Lower lobe of right lung (tissue), 2 donors: Measurements from ENCODE around the gene WSCD2. TPM values are rescaled to one million over a fixed set of nuclear protein-coding genes. Genes with fewer than 3 reads are reported as not detected.

ENCODE experiments used
- ATAC-seq, 2 donors: fragments of 200-7000 bp; cut with Tn5 transposase; one replicate each; pipeline ENCODE4 v1.9.1; 2020 to 2022; ENCODE audit warnings: mild to moderate bottlenecking in 2 of 2, moderate library complexity in 2 of 2
- DNase-seq: peaks from one replicate; pipeline ENCODE4 v3.0.0-alpha.2; 2020
- H3K27ac ChIP-seq: fragments of 200-600 bp; one replicate; pipeline ENCODE4 v1.8.0; 2022
- H3K27me3 ChIP-seq: fragments of 200-600 bp; one replicate; pipeline ENCODE4 v1.8.0; 2022; ENCODE audit warnings: low read depth
- H3K36me3 ChIP-seq: fragments of 200-600 bp; one replicate; pipeline ENCODE4 v1.8.0; 2022; ENCODE audit warnings: mild to moderate bottlenecking
- H3K4me1 ChIP-seq: fragments of 200-600 bp; one replicate; pipeline ENCODE4 v1.8.0; 2022
- H3K4me3 ChIP-seq: fragments of 200-600 bp; one replicate; pipeline ENCODE4 v1.8.0; 2022; ENCODE audit warnings: mild to moderate bottlenecking
- H3K9me3 ChIP-seq: fragments of 200-600 bp; one replicate; pipeline ENCODE4 v1.8.0; 2022
- CTCF ChIP-seq: fragments of 200-600 bp; IDR thresholded peaks from one replicate; pipeline ENCODE4 v1.8.0; 2022; ENCODE audit warnings: antibody characterized with exemption, mild to moderate bottlenecking
- intact Hi-C: fragments of 100-400 bp; cut with DNase I; formaldehyde crosslinking; loops from one replicate; pipeline ENCODE4 v1.11.0; 2022
- total RNA-seq: library from RNA; stranded (reverse); fragmentation: NEBNext Ultra II Directional; extraction: Animal tissue kit (Norgen Biotek cat#: 25700); gene quantifications from one replicate; pipeline ENCODE4 v1.2.1, GENCODE V29; 2021
- donor health status: DM: no; HTN: yes; CAD: no; lungs with severe emphysema.

WSCD2 gene
- total RNA-seq, 1 donor from 2014 or later: 0.89 TPM

DNA sequence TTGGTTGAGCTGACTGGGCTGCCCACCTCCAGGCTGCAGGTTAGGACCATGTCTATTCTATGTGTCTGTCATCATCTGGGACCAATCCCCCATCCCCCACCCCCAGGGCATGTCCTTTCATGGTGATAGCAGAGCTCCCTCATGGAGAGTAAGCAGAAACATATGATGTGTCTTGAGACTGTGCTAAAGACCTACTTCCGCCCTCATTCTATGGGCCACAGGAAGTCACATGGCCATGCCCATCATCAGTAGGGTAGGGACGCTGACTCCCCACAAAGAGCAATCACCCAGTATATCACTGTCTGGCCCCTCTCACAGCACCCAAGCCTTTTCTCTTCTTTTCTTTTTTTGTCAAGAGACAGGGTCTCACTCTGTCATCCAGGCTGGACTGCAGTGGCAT is 110.3 kb downstream of the WSCD2 start:
- Histone ChIP-seq H3K27me3 (no peaks in the 10 kb centered on the region), H3K27ac (no peak overlapping the region), H3K36me3 (no peaks in the 10 kb centered on the region), H3K4me1 (no peaks in the 10 kb centered on the region), H3K4me3 (no peak overlapping the region), H3K9me3 (no peaks in the 10 kb centered on the region)
- DNase-seq (no peak), ATAC-seq (no peak)
- TF ChIP-seq CTCF: no peak
- intact Hi-C loops: no loop called here

DNA sequence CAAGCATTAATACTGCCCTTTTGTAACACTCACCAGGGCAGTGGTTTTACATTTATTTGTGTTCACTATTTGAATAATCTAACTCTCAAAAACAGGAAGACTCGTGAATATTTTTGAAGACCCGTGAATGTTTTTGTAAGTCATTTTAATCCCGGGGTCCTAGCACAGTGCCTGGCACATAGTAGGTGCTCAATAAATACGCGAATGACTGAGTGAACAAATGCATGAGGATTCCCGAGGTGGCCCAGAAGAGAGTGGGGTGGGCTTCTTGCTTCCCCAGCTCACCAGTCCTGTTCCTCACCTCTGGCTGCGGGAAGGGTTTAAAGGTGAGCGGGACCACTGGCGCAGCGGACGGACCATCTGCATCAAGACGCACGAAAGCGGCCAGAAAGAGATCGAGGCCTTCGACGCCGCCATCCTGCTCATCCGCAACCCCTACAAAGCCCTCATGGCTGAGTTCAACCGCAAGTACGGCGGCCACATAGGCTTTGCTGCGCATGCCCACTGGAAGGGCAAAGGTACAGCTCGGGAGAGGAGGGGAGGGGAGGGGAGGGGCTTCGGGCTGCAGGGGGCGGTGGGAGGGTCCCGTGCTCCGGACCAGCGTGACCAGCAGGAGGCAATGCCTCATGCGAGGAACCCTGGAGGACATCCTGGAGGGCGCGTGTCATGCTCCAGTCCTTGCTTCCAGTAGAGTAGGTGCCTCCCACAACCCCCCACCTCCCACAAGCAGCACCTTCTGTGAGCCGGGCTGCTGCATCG is 111.1 kb downstream of the WSCD2 start:
- H3K27me3 ChIP-seq: no peaks in the 10 kb centered on the region
- no peaks in the 10 kb centered on the region for H3K4me1 ChIP-seq
- no peak overlapping the region for H3K4me3 ChIP-seq
- ATAC-seq: no peak
- H3K36me3 ChIP-seq: no peaks in the 10 kb centered on the region
- intact Hi-C loops: no loop called here
- H3K9me3 ChIP-seq: no peaks in the 10 kb centered on the region
- TF ChIP-seq CTCF: no peak
- no peak overlapping the region for H3K27ac ChIP-seq
- no peak for DNase-seq

GRCh38 chr12:108240928-108241327 is 111.8 kb downstream of the WSCD2 start:
- DNase-seq (no peak), ATAC-seq (no peak)
- Histone ChIP-seq H3K36me3 (no peaks in the 10 kb centered on the region), H3K9me3 (no peaks in the 10 kb centered on the region), H3K4me1 (no peaks in the 10 kb centered on the region), H3K4me3 (no peak overlapping the region), H3K27me3 (no peaks in the 10 kb centered on the region), H3K27ac (no peak overlapping the region)
- TF ChIP-seq CTCF: no peak
- intact Hi-C loops: no loop called here

- intact Hi-C loops: no loop called here
- Histone ChIP-seq H3K4me1 (no peaks in the 10 kb centered on the region), H3K27me3 (no peaks in the 10 kb centered on the region), H3K9me3 (no peaks in the 10 kb centered on the region), H3K27ac (no peak overlapping the region), H3K4me3 (no peak overlapping the region), H3K36me3 (no peaks in the 10 kb centered on the region)
- ATAC-seq: no peak
- no peak for DNase-seq
- TF ChIP-seq CTCF: no peak
Observed at GRCh38 chr12:108241986-108242703, 113.1 kb downstream of the WSCD2 start.

GRCh38 chr12:108247130-108247529 is 118.0 kb downstream of the WSCD2 start:
- intact Hi-C loops: no loop called here

More at GRCh38 chr12:108247130-108247529, 118.0 kb downstream of the WSCD2 start:
- H3K4me1 ChIP-seq: no peaks in the 10 kb centered on the region
- no peaks in the 10 kb centered on the region for H3K36me3 ChIP-seq
- H3K9me3 ChIP-seq: no peaks in the 10 kb centered on the region
- ATAC-seq (no peak), DNase-seq (no peak)
- H3K4me3 ChIP-seq: no peak overlapping the region
- no peaks in the 10 kb centered on the region for H3K27me3 ChIP-seq
- no peak for TF ChIP-seq CTCF
- no peak overlapping the region for H3K27ac ChIP-seq
